ENCODE measurements around the gene PDK1. TPM values are rescaled to one million over a fixed set of nuclear protein-coding genes. Genes with fewer than 3 reads are reported as not detected.

The PDK1 gene
- 10 to 100 TPM; 30.0 to 31.1 TPM for total RNA-seq
- polyA plus RNA-seq (2013, experiment 1 of 2), result 20.9 TPM
- polyA plus RNA-seq (2013, experiment 2 of 2), result 19.0 TPM
- total RNA-seq, result 30.4 to 309 (median 88.6) reads per million in 172 experiments

- CTCF ChIA-PET, result interaction anchor here (0.5 to 1.2 kb wide), 3 partner anchors 29 to 1627 kb away, joined by 3 read pairs; partner anchors contain the start of genes GORASP2 and SLC25A12
- DNase-seq, result peak; percentile 81 to 97 (median 90)
- H3K4me3 ChIP-seq (ENCODE audit: low read length), result peak within 1 kb of the TSS; percentile 71
- Mint-ChIP-seq H3K4me1 (ENCODE audit: low read depth) (peaks cover 61% of the 10 kb centered on the region), H3K36me3 (ENCODE audit: low read depth) (peaks cover 30% of the 10 kb centered on the region), H3K27ac (peak within 1 kb of the TSS; percentile 92), H3K9me3 (no peaks in the 10 kb centered on the region), H3K4me3 (peak within 1 kb of the TSS; percentile 97), H3K27me3 (no peaks in the 10 kb centered on the region)
- no peaks in the 10 kb centered on the region for H3K9me3 ChIP-seq (ENCODE audit: control insufficient read depth in 1 of 2, insufficient read depth in 1 of 2, low read length in 2 of 2)
- peak; percentile 92 for ATAC-seq (ENCODE audit: poor library complexity)
- intact Hi-C loops (cut with DNase I, micrococcal nuclease), result loop anchor here (1.0 to 10.0 kb wide), 9 partner anchors 59 to 1699 kb away; partner anchors contain the start of genes HAT1 (in 2 of the 2), DCAF17 (in 1 of the 2), DYNC1I2 (in 1 of the 2) and GORASP2 (in 1 of the 2)
- peaks cover 9% of the 10 kb centered on the region for H3K36me3 ChIP-seq (ENCODE audit: insufficient read depth, low read length)
- peaks cover 21% of the 10 kb centered on the region for H3K4me1 ChIP-seq (ENCODE audit: insufficient read depth, low read length)
- peak within 1 kb of the TSS; percentile 47 to 86 for H3K27ac ChIP-seq (ENCODE audit: low read depth in 1 of 2, low read length in 2 of 2)
- TF ChIP-seq CTCF (IDR thresholded peaks at IDR 0.05), result no peak
- no peaks in the 10 kb centered on the region for H3K27me3 ChIP-seq (ENCODE audit: control insufficient read depth in 1 of 2, insufficient read depth in 2 of 2, low read length in 2 of 2)
- POLR2A ChIA-PET, result interaction anchor here (0.7 to 4.4 kb wide), 17 partner anchors 9 to 1626 kb away, joined by 3 to 54 read pairs (median 5); partner anchors contain the start of genes GORASP2 and HAT1
These were observed at the start of gene PDK1 for GRCh38 chr2:172555522-172556283. TSS of gene PDK1 (plus strand) at chr2:172556090. CDS start at chr2:172556151, 61 bp downstream.

- ChIA-PET POLR2A (interaction anchor here (1.5 kb wide), 1 partner anchor 43 kb away, joined by 6 read pairs; no protein-coding TSS in a partner anchor), CTCF (no interaction called here)
- H3K27me3 ChIP-seq (ENCODE audit: control insufficient read depth in 1 of 2, insufficient read depth in 2 of 2, low read length in 2 of 2), result no peaks in the 10 kb centered on the region
- H3K27me3 Mint-ChIP-seq, result no peaks in the 10 kb centered on the region
- no peak overlapping the region for H3K4me3 Mint-ChIP-seq
- peaks cover 83% of the 10 kb centered on the region for H3K36me3 Mint-ChIP-seq (ENCODE audit: low read depth)
- peak overlapping the region; percentile 24 for H3K27ac Mint-ChIP-seq
- intact Hi-C loops (cut with DNase I, micrococcal nuclease), result no loop called here
- peaks cover 26% of the 10 kb centered on the region for H3K36me3 ChIP-seq (ENCODE audit: insufficient read depth, low read length)
- ATAC-seq (ENCODE audit: poor library complexity) (no peak), DNase-seq (no peak)
- H3K4me3 ChIP-seq (ENCODE audit: low read length), result no peak overlapping the region
- H3K27ac ChIP-seq (ENCODE audit: low read depth in 1 of 2, low read length in 2 of 2), result no peak overlapping the region
- H3K9me3 ChIP-seq (ENCODE audit: control insufficient read depth in 1 of 2, insufficient read depth in 1 of 2, low read length in 2 of 2), result peaks cover 7 to 9% of the 10 kb centered on the region in 2 experiments
- TF ChIP-seq CTCF (IDR thresholded peaks at IDR 0.05), result no peak
- H3K4me1 Mint-ChIP-seq (ENCODE audit: low read depth), result peaks cover 47% of the 10 kb centered on the region
- no peaks in the 10 kb centered on the region for H3K9me3 Mint-ChIP-seq
- peaks cover 10% of the 10 kb centered on the region for H3K4me1 ChIP-seq (ENCODE audit: insufficient read depth, low read length)
These were observed 48.7 kb upstream of the PDK1 start for GRCh38 chr2:172507199-172507598.

DNA sequence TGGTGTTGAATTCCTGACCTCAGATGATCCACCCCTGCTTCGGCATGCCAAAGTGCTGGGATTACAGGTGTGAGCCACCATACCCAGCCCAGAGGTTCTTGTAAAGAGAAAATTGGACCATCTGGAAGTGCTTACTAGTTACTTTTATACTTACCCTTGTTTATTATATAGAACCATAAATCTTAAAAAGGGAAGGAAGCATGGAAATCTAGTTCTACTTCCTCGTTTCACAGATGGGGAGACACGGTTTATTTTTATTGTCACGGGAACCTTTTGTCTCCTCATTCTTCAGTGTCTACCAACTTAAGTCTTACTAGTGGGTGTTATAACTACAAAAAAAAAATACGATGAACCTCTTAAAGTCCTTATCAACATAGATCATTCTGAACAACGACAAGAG is 45.8 kb upstream of the PDK1 start:
- DNase-seq (no peak), ATAC-seq (ENCODE audit: poor library complexity) (no peak)
- ChIA-PET CTCF (no interaction called here), POLR2A (interaction anchor here (0.6 to 5.0 kb wide), 2 partner anchors 13 to 405 kb away, joined by 4 to 23 read pairs; no protein-coding TSS in a partner anchor)
- peaks cover 19 to 22% of the 10 kb centered on the region in 2 experiments for H3K9me3 ChIP-seq (ENCODE audit: control insufficient read depth in 1 of 2, insufficient read depth in 1 of 2, low read length in 2 of 2)
- H3K27me3 ChIP-seq (ENCODE audit: control insufficient read depth in 1 of 2, insufficient read depth in 2 of 2, low read length in 2 of 2), result no peaks in the 10 kb centered on the region
- peaks cover 10% of the 10 kb centered on the region for H3K4me1 ChIP-seq (ENCODE audit: insufficient read depth, low read length)
- no peaks in the 10 kb centered on the region for H3K9me3 Mint-ChIP-seq
- peak overlapping the region; percentile 62 for H3K4me3 Mint-ChIP-seq
- peaks cover 42% of the 10 kb centered on the region for H3K4me1 Mint-ChIP-seq (ENCODE audit: low read depth)
- intact Hi-C loops (cut with DNase I, micrococcal nuclease), result no loop called here
- H3K36me3 Mint-ChIP-seq (ENCODE audit: low read depth), result peaks cover 69% of the 10 kb centered on the region
- H3K27ac Mint-ChIP-seq, result peak overlapping the region; percentile 80
- no peak overlapping the region for H3K27ac ChIP-seq (ENCODE audit: low read depth in 1 of 2, low read length in 2 of 2)
- no peak overlapping the region for H3K4me3 ChIP-seq (ENCODE audit: low read length)
- no peaks in the 10 kb centered on the region for H3K27me3 Mint-ChIP-seq
- H3K36me3 ChIP-seq (ENCODE audit: insufficient read depth, low read length), result peaks cover 5% of the 10 kb centered on the region
- TF ChIP-seq CTCF (IDR thresholded peaks at IDR 0.05), result no peak

Measured in CD4-positive, alpha-beta T cell (primary cell).